HCT116 (cell line): ENCODE data around the gene SERPINA3. TPM values are rescaled to one million over a fixed set of nuclear protein-coding genes. Genes with fewer than 3 reads are reported as not detected.

Experiments used
- ATAC-seq: fragments of 200-7000 bp; cut with Tn5 transposase; 2 replicates; pipeline ENCODE4 v1.9.1; 2020; ENCODE audit warnings: mild to moderate bottlenecking, moderate library complexity
- BruUV-seq: library from RNA; stranded (reverse); fragments of 400-500 nt; replicated peaks from 2 replicates; lab custom pipeline; 2021; lab: Mats Ljungman, UMichigan
- CTCF ChIA-PET: fragments of 300-600 bp; sonication (Branson Sonifier 250); formaldehyde crosslinking; loops from one replicate; lab custom pipeline; 2021; ENCODE audit warnings: antibody characterized with exemption; lab: Charles Lee
- POLR2A ChIA-PET: fragments of 300-600, 350-600 bp; sonication (Branson Sonifier 250); formaldehyde crosslinking; loops from one replicate; lab custom pipeline; 2021; ENCODE audit warnings: antibody characterized with exemption; lab: Charles Lee
- RAD21 ChIA-PET, 2 experiments: fragments of 300-600 bp; sonication (Branson Sonifier 250); formaldehyde crosslinking; loops; one replicate each; lab custom pipeline; 2023; ENCODE audit warnings: low total read pairs in 2 of 2; ENCODE audit not compliant: uncharacterized antibody in 2 of 2, unreplicated experiment in 2 of 2, low non-redundant PET in 1 of 2; lab: Charles Lee
- DNase-seq: peaks from one replicate; pipeline ENCODE4 v3.0.0-alpha.2; 2010; ENCODE audit warnings: low read depth, low spot score
- H2AFZ ChIP-seq: fragments of 200-600 bp; shearing (Covaris generic), sonication (generic); 2 replicates; pipeline ENCODE4 v1.6.1; 2017; ENCODE audit warnings: low read depth, mixed run types, mixed read lengths, antibody characterized with exemption, low read length; ENCODE audit not compliant: poor library complexity, severe bottlenecking
- H3K27ac ChIP-seq: 2 replicates; pipeline ENCODE4 v1.5.1; 2012; ENCODE audit warnings: low read depth, low read length
- H3K27me3 ChIP-seq: fragments of 200-600 bp; sonication (generic); 2 replicates; pipeline ENCODE4 v1.6.1; 2016; ENCODE audit warnings: mixed run types, low read length, mixed read lengths; ENCODE audit not compliant: insufficient read depth
- H3K36me3 ChIP-seq, 2 experiments: fragments of 200-500 bp in 1 of 2; fragments of 200-600 bp in 1 of 2; sonication (Bioruptor generic) in 1 of 2; sonication (generic) in 1 of 2; 2 replicates each; pipeline versions ENCODE4 v1.5.1 to v1.6.1; 2014 to 2016; ENCODE audit warnings: low read length in 2 of 2, inconsistent platforms in 1 of 2, mixed read lengths in 1 of 2, mixed run types in 1 of 2; ENCODE audit not compliant: insufficient read depth in 2 of 2, control insufficient read depth in 1 of 2
- H3K4me1 ChIP-seq, 2 experiments: fragments of 200-600 bp in 1 of 2; sonication (generic) in 1 of 2; 2 replicates each; pipeline versions ENCODE4 v1.5.1 to v1.6.1; 2012 to 2017; ENCODE audit warnings: low read length in 2 of 2, inconsistent platforms in 1 of 2, mild to moderate bottlenecking in 1 of 2, mixed read lengths in 1 of 2, mixed run types in 1 of 2, moderate library complexity in 1 of 2; ENCODE audit not compliant: insufficient read depth in 2 of 2, control insufficient read depth in 1 of 2
- H3K4me2 ChIP-seq: fragments of 200-600 bp; sonication (generic); 2 replicates; pipeline ENCODE4 v1.6.1; 2017; ENCODE audit warnings: mixed run types, low read length, mixed read lengths
- H3K4me3 ChIP-seq, 2 experiments: fragments of 200-600 bp in 1 of 2; sonication (generic) in 1 of 2; replicated peaks in 1 of 2; 2 replicates each; pipeline ENCODE4 v1.5.1; 2011 to 2016; ENCODE audit warnings: low read length in 2 of 2, control low read depth in 1 of 2, low read depth in 1 of 2, mild to moderate bottlenecking in 1 of 2, mixed read lengths in 1 of 2, mixed run types in 1 of 2
- H3K79me2 ChIP-seq: fragments of 200-600 bp; sonication (generic); 2 replicates; pipeline ENCODE4 v1.6.1; 2017; ENCODE audit warnings: mild to moderate bottlenecking, mixed run types, low read length, moderate library complexity, mixed read lengths; ENCODE audit not compliant: insufficient read depth
- H3K9ac ChIP-seq: fragments of 200-600 bp; sonication (generic); 2 replicates; pipeline ENCODE4 v1.6.1; 2016; ENCODE audit warnings: low read length, mixed read lengths
- H3K9me2 ChIP-seq: fragments of 200-600 bp; sonication (generic), shearing (Covaris generic); 2 replicates; pipeline ENCODE4 v1.6.1; 2017; ENCODE audit warnings: mixed run types, mild to moderate bottlenecking, moderate library complexity; ENCODE audit not compliant: insufficient read depth
- H3K9me3 ChIP-seq, 2 experiments: fragments of 200-500 bp in 1 of 2; fragments of 200-600 bp in 1 of 2; sonication (Bioruptor generic) in 1 of 2; sonication (generic) in 1 of 2; 2 replicates each; pipeline ENCODE4 v1.6.1; 2014 to 2017; ENCODE audit warnings: low read length in 2 of 2, mixed read lengths in 2 of 2, inconsistent platforms in 1 of 2, low read depth in 1 of 2, mild to moderate bottlenecking in 1 of 2, mixed run types in 1 of 2, moderate library complexity in 1 of 2; ENCODE audit not compliant: control insufficient read depth in 1 of 2, insufficient read depth in 1 of 2
- H4K20me1 ChIP-seq: fragments of 200-600 bp; sonication (generic), shearing (Covaris generic); 2 replicates; pipeline ENCODE4 v1.6.1; 2017; ENCODE audit warnings: mixed run types, mild to moderate bottlenecking, moderate library complexity; ENCODE audit not compliant: insufficient read depth
- CBX3 ChIP-seq: IDR thresholded peaks from 2 replicates; pipeline ENCODE4 v1.6.1; 2012; ENCODE audit warnings: low read depth
- EGR1 ChIP-seq: IDR thresholded peaks from 2 replicates; pipeline ENCODE4 v1.6.1; 2012; ENCODE audit warnings: low read depth
- JUND ChIP-seq: IDR thresholded peaks from 2 replicates; pipeline ENCODE4 v1.6.1; 2012
- MAX ChIP-seq: IDR thresholded peaks from 2 replicates; pipeline ENCODE4 v1.6.1; 2012
- POLR2A ChIP-seq: IDR thresholded peaks from 2 replicates; pipeline ENCODE4 v1.7.0; 2011; ENCODE audit warnings: borderline replicate concordance; ENCODE audit not compliant: insufficient read depth, insufficient read length; ENCODE audit errors: extremely low read depth
- POLR2AphosphoS5 ChIP-seq: IDR thresholded peaks from 2 replicates; pipeline ENCODE4 v1.6.1; 2011; ENCODE audit warnings: mild to moderate bottlenecking, low read depth, low read length, moderate library complexity
- ZNF274 ChIP-seq: fragments of 200-500 bp; sonication (Bioruptor generic); IDR thresholded peaks from 2 replicates; pipeline ENCODE4 v1.6.1; 2014; ENCODE audit warnings: mild to moderate bottlenecking, low read depth, low read length, inconsistent platforms
- intact Hi-C: fragments of 100-400 bp; cut with micrococcal nuclease; formaldehyde crosslinking; loops from 2 replicates; pipeline ENCODE4 v1.10.0; 2022
- total RNA-seq: library from RNA; stranded (reverse); gene quantifications from one replicate; pipeline ENCODE4 v1.2.1, GENCODE V29; 2021; ENCODE audit not compliant: unreplicated experiment
- TF ChIP-seq, protein P1 (sequence below), 3 experiments: fragments of 200-600 bp in 1 of 3; sonication (generic) in 1 of 3; IDR thresholded peaks in 2 of 3; conservative IDR thresholded peaks in 1 of 3; 2 replicates each; pipeline ENCODE4 v1.5.1; 2012 to 2017; ENCODE audit warnings: low read depth in 2 of 3, low read length in 2 of 3, antibody characterized with exemption in 1 of 3, borderline replicate concordance in 1 of 3, control low read depth in 1 of 3, mild to moderate bottlenecking in 1 of 3, mixed read lengths in 1 of 3, mixed run types in 1 of 3, moderate library complexity in 1 of 3; ENCODE audit not compliant: insufficient read depth in 1 of 3

Gene SERPINA3
- total RNA-seq, 1 experiment from 2014 or later: 4.3 TPM

DNA sequence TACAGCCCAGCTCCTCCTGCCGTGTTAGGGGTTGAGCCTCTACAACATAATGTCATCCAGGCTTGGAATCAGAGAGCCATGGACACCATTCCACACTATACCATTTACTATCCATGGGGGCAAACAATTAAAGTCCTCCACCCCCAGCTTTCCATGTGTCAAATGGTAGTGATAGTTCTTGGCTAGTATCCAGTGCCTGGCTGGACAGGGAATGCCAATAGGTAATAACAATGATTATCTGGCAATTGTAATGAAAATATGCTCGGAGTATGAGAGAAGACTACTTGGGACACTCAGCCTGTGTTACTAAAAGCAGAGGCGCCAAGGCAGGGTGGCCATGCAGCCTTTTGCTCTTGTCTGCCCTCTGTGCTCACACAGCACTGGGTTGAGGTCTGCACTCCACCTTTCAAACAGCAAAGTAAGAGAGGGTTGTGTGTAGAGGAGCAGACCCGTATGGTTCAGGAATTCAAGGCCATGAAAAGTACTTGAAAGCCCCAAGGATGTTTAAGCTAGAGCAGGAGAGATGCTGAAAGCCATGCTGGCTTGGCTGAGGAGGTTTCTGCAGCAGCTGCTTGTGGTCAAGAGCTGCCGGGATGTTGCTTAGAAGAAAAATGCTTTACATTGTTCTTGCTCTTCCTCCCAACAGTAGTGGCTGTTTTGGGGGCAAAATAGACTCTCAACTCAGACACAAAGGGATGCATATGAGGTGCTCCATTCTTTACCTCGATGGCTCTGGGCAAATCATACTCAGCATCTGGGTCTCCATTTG is 10.6 kb downstream of the SERPINA3 start:
- peaks cover 3 to 10% of the 10 kb centered on the region in 2 experiments; a peak in 2 of 4 replicates for H3K9me3 ChIP-seq
- intact Hi-C loops: no loop called here
- no peaks in the 10 kb centered on the region for H4K20me1 ChIP-seq
- POLR2A ChIA-PET: no interaction called here
- no peaks in the 10 kb centered on the region for H3K79me2 ChIP-seq
- no peak overlapping the region for H3K4me3 ChIP-seq
- peaks cover 16% of the 10 kb centered on the region for H3K27me3 ChIP-seq
- DNase-seq (no peak), ATAC-seq (no peak)
- H2AFZ ChIP-seq: no peak overlapping the region
- TF ChIP-seq JUND (no peak), MAX (no peak), EGR1 (no peak)
- no peaks in the 10 kb centered on the region for H3K4me1 ChIP-seq
- H3K4me2 ChIP-seq: no peak overlapping the region
- no peak overlapping the region for H3K27ac ChIP-seq
- RAD21 ChIA-PET: no interaction called here
- H3K9ac ChIP-seq: no peak overlapping the region
- H3K9me2 ChIP-seq: no peaks in the 10 kb centered on the region
- BruUV-seq: no TSS peak
- CTCF ChIA-PET: no interaction called here
- H3K36me3 ChIP-seq: no peaks in the 10 kb centered on the region

DNA sequence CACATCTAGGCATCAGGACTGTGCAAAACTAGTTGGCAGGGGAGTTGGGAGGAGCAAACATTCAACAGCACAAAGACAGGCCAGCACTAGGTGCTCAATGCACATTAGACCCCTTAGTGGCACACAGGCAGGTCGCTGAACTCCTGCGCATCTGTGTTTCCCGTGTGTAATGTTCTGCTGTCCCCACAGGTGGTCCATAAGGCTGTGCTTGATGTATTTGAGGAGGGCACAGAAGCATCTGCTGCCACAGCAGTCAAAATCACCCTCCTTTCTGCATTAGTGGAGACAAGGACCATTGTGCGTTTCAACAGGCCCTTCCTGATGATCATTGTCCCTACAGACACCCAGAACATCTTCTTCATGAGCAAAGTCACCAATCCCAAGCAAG is 11.2 kb downstream of the SERPINA3 start:
- H3K27me3 ChIP-seq: peaks cover 20% of the 10 kb centered on the region
- no peak overlapping the region for H3K4me2 ChIP-seq
- no peaks in the 10 kb centered on the region for H3K4me1 ChIP-seq
- no peak overlapping the region for H2AFZ ChIP-seq
- H3K4me3 ChIP-seq: no peak overlapping the region
- H3K27ac ChIP-seq: no peak overlapping the region
- intact Hi-C loops: no loop called here
- no peak for ATAC-seq
- no peaks in the 10 kb centered on the region for H3K36me3 ChIP-seq
- no peak for DNase-seq
- TF ChIP-seq ZNF274 (no peak), POLR2AphosphoS5 (no peak), EGR1 (no peak), CBX3 (no peak), POLR2A (no peak), MAX (no peak)
- TF ChIP-seq, protein P1, sequence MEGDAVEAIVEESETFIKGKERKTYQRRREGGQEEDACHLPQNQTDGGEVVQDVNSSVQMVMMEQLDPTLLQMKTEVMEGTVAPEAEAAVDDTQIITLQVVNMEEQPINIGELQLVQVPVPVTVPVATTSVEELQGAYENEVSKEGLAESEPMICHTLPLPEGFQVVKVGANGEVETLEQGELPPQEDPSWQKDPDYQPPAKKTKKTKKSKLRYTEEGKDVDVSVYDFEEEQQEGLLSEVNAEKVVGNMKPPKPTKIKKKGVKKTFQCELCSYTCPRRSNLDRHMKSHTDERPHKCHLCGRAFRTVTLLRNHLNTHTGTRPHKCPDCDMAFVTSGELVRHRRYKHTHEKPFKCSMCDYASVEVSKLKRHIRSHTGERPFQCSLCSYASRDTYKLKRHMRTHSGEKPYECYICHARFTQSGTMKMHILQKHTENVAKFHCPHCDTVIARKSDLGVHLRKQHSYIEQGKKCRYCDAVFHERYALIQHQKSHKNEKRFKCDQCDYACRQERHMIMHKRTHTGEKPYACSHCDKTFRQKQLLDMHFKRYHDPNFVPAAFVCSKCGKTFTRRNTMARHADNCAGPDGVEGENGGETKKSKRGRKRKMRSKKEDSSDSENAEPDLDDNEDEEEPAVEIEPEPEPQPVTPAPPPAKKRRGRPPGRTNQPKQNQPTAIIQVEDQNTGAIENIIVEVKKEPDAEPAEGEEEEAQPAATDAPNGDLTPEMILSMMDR (IDR thresholded peaks at IDR 0.05 in 2 of 3, conservative IDR thresholded peaks at IDR 0.05 in 1 of 3; ENCODE audit: borderline replicate concordance in 1 of 3, insufficient read depth in 1 of 3, low read depth in 2 of 3, low read length in 2 of 3): no peak
- TF ChIP-seq, all 23 proteins: peak for 0
- Histone ChIP-seq H4K20me1 (no peaks in the 10 kb centered on the region), H3K79me2 (no peaks in the 10 kb centered on the region), H3K9me2 (no peaks in the 10 kb centered on the region), H3K9me3 (peaks cover 3 to 7% of the 10 kb centered on the region in 2 experiments; a peak in 2 of 4 replicates), H3K9ac (no peak overlapping the region)
- no TSS peak for BruUV-seq
- RAD21 ChIA-PET: no interaction called here
- POLR2A ChIA-PET: no interaction called here
- CTCF ChIA-PET: no interaction called here
